Lung (tissue), 12 donors: ENCODE results near the gene SCN4A. TPM values are rescaled to one million over a fixed set of nuclear protein-coding genes. Genes with fewer than 3 reads are reported as not detected.

Experiments
- ATAC-seq: fragments of 200-7000 bp; cut with Tn5 transposase; one replicate; pipeline ENCODE4 v1.9.1; 2020; ENCODE audit warnings: moderate number of reproducible peaks; ENCODE audit not compliant: insufficient read depth, low FRiP score
- DNase-seq, 3 donors: peaks; one replicate each; pipeline ENCODE4 v3.0.0-alpha.2; 2013 to 2017
- H3K27ac ChIP-seq, 2 donors: one replicate each; pipeline ENCODE4 v1.5.1; 2013; ENCODE audit warnings: mild to moderate bottlenecking in 2 of 2, moderate library complexity in 2 of 2, control low read depth in 1 of 2, inconsistent platforms in 1 of 2, low read depth in 1 of 2, low read length in 1 of 2
- H3K27me3 ChIP-seq, 3 donors: one replicate each; pipeline ENCODE4 v1.5.1; 2013; ENCODE audit warnings: low read length in 2 of 3; ENCODE audit not compliant: control insufficient read depth in 3 of 3, insufficient read depth in 3 of 3
- H3K36me3 ChIP-seq, 4 donors: one replicate each; pipeline ENCODE4 v1.5.1; 2013; ENCODE audit warnings: low read length in 4 of 4, mild to moderate bottlenecking in 1 of 4, moderate library complexity in 1 of 4; ENCODE audit not compliant: control insufficient read depth in 4 of 4, insufficient read depth in 4 of 4
- H3K4me1 ChIP-seq, 5 donors: one replicate each; pipeline ENCODE4 v1.5.1; 2013; ENCODE audit warnings: low read length in 5 of 5, mild to moderate bottlenecking in 2 of 5, moderate library complexity in 1 of 5; ENCODE audit not compliant: control insufficient read depth in 5 of 5, insufficient read depth in 5 of 5
- H3K4me3 ChIP-seq: one replicate; pipeline ENCODE4 v1.5.1; 2013; ENCODE audit warnings: mild to moderate bottlenecking, control low read depth, moderate library complexity
- H3K9ac ChIP-seq, 2 donors: one replicate each; pipeline ENCODE4 v1.5.1; 2013; ENCODE audit warnings: low read length in 2 of 2, control low read depth in 1 of 2; ENCODE audit not compliant: insufficient read depth in 1 of 2
- H3K9me3 ChIP-seq, 4 donors: one replicate each; pipeline ENCODE4 v1.5.1; 2013; ENCODE audit warnings: low read length in 3 of 4, mild to moderate bottlenecking in 1 of 4, moderate library complexity in 1 of 4; ENCODE audit not compliant: control insufficient read depth in 4 of 4, insufficient read depth in 3 of 4
- CTCF ChIP-seq: IDR thresholded peaks from 2 replicates; pipeline ENCODE4 v1.5.1; 2012; ENCODE audit warnings: mild to moderate bottlenecking; ENCODE audit errors: control extremely low read depth, extremely low read depth
- WGBS, 2 donors: extraction: QIAGEN DNeasy Blood & Tissue Kit; methylation state at CpG; one replicate each; pipeline ENCODE4 v1.1.7; 2013; 5-methylcytosine and 5-hydroxymethylcytosine counted together
- polyA plus RNA-seq, 2 donors: library from polyadenylated mRNA; stranded (reverse); fragments of 200-250 nt; gene quantifications; one replicate each; pipeline ENCODE4 v1.2.1, GENCODE V29; 2013
- total RNA-seq, 2 donors: library from RNA; depleted of rRNA in 1 of 2; stranded (reverse); fragments of >200 nt in 1 of 2; gene quantifications; one replicate each; pipeline ENCODE4 v1.2.1, GENCODE V29; 2014 to 2021
- donor health status: control.
- donor health status: control.
- donor health status: Bipolar disorder and iron deficiency.
- donor health status: healthy.
- donor health status: DM: yes; HTN: yes; CAD: no.

SCN4A gene
- total and polyA plus RNA-seq, 4 donors = 0.11 to 0.49 (median 0.22) TPM

DNA sequence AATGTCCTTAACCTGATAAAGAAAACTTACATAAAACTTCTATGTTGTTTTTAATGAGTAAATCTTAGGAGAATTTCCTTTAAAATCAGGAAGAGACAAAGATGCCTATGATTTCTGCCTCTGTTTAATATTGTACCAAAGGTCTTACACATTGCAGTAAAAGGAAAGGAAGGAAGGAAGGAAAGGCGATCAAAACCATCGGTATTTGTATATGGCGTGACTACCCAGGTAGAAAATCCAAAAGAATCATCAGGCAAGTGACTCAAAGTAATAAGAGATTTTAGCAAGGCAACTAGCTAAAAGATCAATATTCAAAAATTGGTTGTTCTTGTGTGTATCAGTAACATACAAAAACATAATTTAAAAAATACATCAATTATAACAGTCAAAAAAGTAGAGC, 44.3 kb upstream of the SCN4A start:
- DNase-seq = no peak
- 22 to 42% methylated on average over 3 of the region's 3 CpGs for WGBS, 2 donors
- TF ChIP-seq CTCF = no peak
- Histone ChIP-seq H3K9ac (no peak overlapping the region), H3K27ac (no peak overlapping the region), H3K4me1 (peaks cover 0 to 7% (median 7%) of the 10 kb centered on the region in 5 donors), H3K27me3 (no peaks in the 10 kb centered on the region), H3K36me3 (no peaks in the 10 kb centered on the region), H3K4me3 (no peak overlapping the region), H3K9me3 (no peaks in the 10 kb centered on the region)
- ATAC-seq = no peak

GRCh38 chr17:64016231-64016784, 43.6 kb upstream of the SCN4A start:
- Histone ChIP-seq H3K9ac (no peak overlapping the region), H3K4me3 (no peak overlapping the region), H3K4me1 (peaks cover 0 to 7% (median 7%) of the 10 kb centered on the region in 5 donors), H3K27me3 (no peaks in the 10 kb centered on the region), H3K36me3 (no peaks in the 10 kb centered on the region), H3K27ac (peak overlapping the region; percentile 35 to 50), H3K9me3 (no peaks in the 10 kb centered on the region)
- TF ChIP-seq CTCF = no peak
- no peak for ATAC-seq
- no peak for DNase-seq
- WGBS, 2 donors = 28 to 48% methylated on average over 5 of the region's 5 CpGs

GRCh38 chr17:64015447-64015846, 42.7 kb upstream of the SCN4A start:
- H3K36me3 ChIP-seq = no peaks in the 10 kb centered on the region
- ATAC-seq = no peak
- H3K4me3 ChIP-seq = no peak overlapping the region
- peaks cover 0 to 7% (median 5%) of the 10 kb centered on the region in 5 donors for H3K4me1 ChIP-seq
- no peak for DNase-seq
- no peaks in the 10 kb centered on the region for H3K9me3 ChIP-seq
- 87 to 91% methylated on average over 6 of the region's 6 CpGs for WGBS, 2 donors
- H3K27me3 ChIP-seq = no peaks in the 10 kb centered on the region
- TF ChIP-seq CTCF = no peak
- H3K9ac ChIP-seq = no peak overlapping the region
- peak overlapping the region in 1 of 2 donors; percentile 22 for H3K27ac ChIP-seq
